ENCODE measurements around the gene CST7.

Gene CST7

GRCh38 chr20:25006431-25007167, 57.5 kb downstream of the CST7 start:
- DNase-seq = no peak

GRCh38 chr20:25007491-25008305, 58.6 kb downstream of the CST7 start:
- no peak for DNase-seq

- DNase-seq = no peak
Observed at GRCh38 chr20:25008388-25009217, 59.5 kb downstream of the CST7 start.

Data from activated CD4-positive, alpha-beta T cell treated with anti-CD3 and anti-CD28 coated beads for 48 hours (primary cell).